H9 (cell line): ENCODE data around the gene OAS1. TPM values are rescaled to one million over a fixed set of nuclear protein-coding genes. Genes with fewer than 3 reads are reported as not detected.

ENCODE experiments used
- DNase-seq: peaks from one replicate; pipeline ENCODE4 v3.0.0-alpha.2; 2017
- H2AFZ ChIP-seq: one replicate; pipeline ENCODE4 v1.6.1; 2013; ENCODE audit warnings: mild to moderate bottlenecking, low read length, control low read depth, moderate library complexity
- H2AK5ac ChIP-seq: 2 replicates; pipeline ENCODE4 v1.6.1; 2013; ENCODE audit warnings: low read length, control low read depth, mixed read lengths; ENCODE audit not compliant: insufficient read length
- H2BK120ac ChIP-seq: one replicate; pipeline ENCODE4 v1.6.1; 2013; ENCODE audit warnings: low read depth, mild to moderate bottlenecking, low read length, control low read depth, inconsistent platforms; ENCODE audit not compliant: poor library complexity, severe bottlenecking
- H2BK12ac ChIP-seq: 2 replicates; pipeline ENCODE4 v1.6.1; 2013; ENCODE audit warnings: low read length, control low read depth, mixed read lengths, low read depth; ENCODE audit not compliant: insufficient read length
- H2BK15ac ChIP-seq: 2 replicates; pipeline ENCODE4 v1.6.1; 2013; ENCODE audit warnings: low read depth, low read length, control low read depth
- H2BK20ac ChIP-seq: one replicate; pipeline ENCODE4 v1.6.1; 2013; ENCODE audit warnings: low read depth, mild to moderate bottlenecking, low read length, control low read depth, inconsistent platforms; ENCODE audit not compliant: poor library complexity, severe bottlenecking
- H2BK5ac ChIP-seq: 2 replicates; pipeline ENCODE4 v1.6.1; 2013; ENCODE audit warnings: low read length, control low read depth, mixed read lengths; ENCODE audit not compliant: insufficient read length
- H3K14ac ChIP-seq: 2 replicates; pipeline ENCODE4 v1.6.1; 2013; ENCODE audit warnings: low read length, control low read depth; ENCODE audit not compliant: insufficient read depth
- H3K18ac ChIP-seq: 2 replicates; pipeline ENCODE4 v1.6.1; 2013; ENCODE audit warnings: low read depth, mild to moderate bottlenecking, mixed read lengths, low read length, control low read depth; ENCODE audit not compliant: insufficient read length
- H3K23ac ChIP-seq: 2 replicates; pipeline ENCODE4 v1.6.1; 2013; ENCODE audit warnings: low read length, control low read depth, mixed read lengths, low read depth; ENCODE audit not compliant: insufficient read length
- H3K23me2 ChIP-seq: 2 replicates; pipeline ENCODE4 v1.6.1; 2013; ENCODE audit warnings: low read depth, mild to moderate bottlenecking, mixed read lengths, low read length, control low read depth; ENCODE audit not compliant: insufficient read length, poor library complexity, severe bottlenecking
- H3K27ac ChIP-seq: 2 replicates; pipeline ENCODE4 v1.5.1; 2013; ENCODE audit warnings: low read length, control low read depth, mixed read lengths, low read depth; ENCODE audit not compliant: insufficient read length
- H3K27me3 ChIP-seq: 2 replicates; pipeline ENCODE4 v1.6.1; 2013; ENCODE audit warnings: low read length, control low read depth, inconsistent platforms; ENCODE audit not compliant: insufficient read depth
- H3K4ac ChIP-seq: 2 replicates; pipeline ENCODE4 v1.6.1; 2013; ENCODE audit warnings: low read depth, mild to moderate bottlenecking, control low read depth, inconsistent platforms, low read length, moderate library complexity
- H3K4me1 ChIP-seq: 2 replicates; pipeline ENCODE4 v1.6.1; 2013; ENCODE audit warnings: low read length, control low read depth, inconsistent platforms; ENCODE audit not compliant: insufficient read depth
- H3K4me2 ChIP-seq: 2 replicates; pipeline ENCODE4 v1.6.1; 2013; ENCODE audit warnings: low read length, control low read depth, mixed read lengths; ENCODE audit not compliant: insufficient read length, insufficient read depth
- H3K56ac ChIP-seq: 2 replicates; pipeline ENCODE4 v1.6.1; 2013; ENCODE audit warnings: low read depth, mild to moderate bottlenecking, mixed read lengths, low read length, control low read depth; ENCODE audit not compliant: insufficient read length
- H3K79me1 ChIP-seq: 2 replicates; pipeline ENCODE4 v1.6.1; 2013; ENCODE audit warnings: low read depth, mild to moderate bottlenecking, moderate library complexity, low read length, control low read depth, inconsistent platforms; ENCODE audit not compliant: insufficient read depth, poor library complexity, severe bottlenecking
- H3K79me2 ChIP-seq: 2 replicates; pipeline ENCODE4 v1.6.1; 2013; ENCODE audit warnings: low read length, control low read depth, inconsistent platforms; ENCODE audit not compliant: insufficient read depth
- H3K9ac ChIP-seq: 2 replicates; pipeline ENCODE4 v1.6.1; 2013; ENCODE audit warnings: low read length, control low read depth, mixed read lengths; ENCODE audit not compliant: insufficient read length; ENCODE audit errors: extremely low read depth
- H3K9me3 ChIP-seq: one replicate; pipeline ENCODE4 v1.6.1; 2013; ENCODE audit warnings: low read depth, low read length, inconsistent platforms; ENCODE audit not compliant: control insufficient read depth
- H3T11ph ChIP-seq: one replicate; pipeline ENCODE4 v1.6.1; 2013; ENCODE audit warnings: mild to moderate bottlenecking, low read length, control low read depth, inconsistent platforms
- H4K20me1 ChIP-seq: one replicate; pipeline ENCODE4 v1.6.1; 2013; ENCODE audit not compliant: control insufficient read depth, insufficient read length, insufficient read depth
- H4K5ac ChIP-seq: 2 replicates; pipeline ENCODE4 v1.6.1; 2013; ENCODE audit warnings: low read depth, mild to moderate bottlenecking, mixed read lengths, low read length, control low read depth; ENCODE audit not compliant: insufficient read length
- H4K8ac ChIP-seq: replicated peaks from 2 replicates; pipeline ENCODE4 v1.6.1; 2013; ENCODE audit warnings: low read length, control low read depth, mixed read lengths, low read depth; ENCODE audit not compliant: insufficient read length
- H4K91ac ChIP-seq: 2 replicates; pipeline ENCODE4 v1.6.1; 2013; ENCODE audit warnings: low read depth, mild to moderate bottlenecking, moderate library complexity, mixed read lengths, low read length, control low read depth; ENCODE audit not compliant: insufficient read length
- H3K27ac Mint-ChIP-seq, 3 experiments: 2 replicates in 2 of 3; 3 replicates in 1 of 3; pipeline ENCODE4 v1.8.0; 2020 to 2021; ENCODE audit warnings: mixed read lengths in 3 of 3, mild to moderate bottlenecking in 1 of 3, moderate library complexity in 1 of 3
- H3K27me3 Mint-ChIP-seq: 2 replicates; pipeline ENCODE4 v1.8.0; 2021; ENCODE audit warnings: low read depth, mild to moderate bottlenecking, moderate library complexity, mixed read lengths
- H3K36me3 Mint-ChIP-seq, 3 experiments: 2 replicates in 2 of 3; 3 replicates in 1 of 3; pipeline ENCODE4 v1.8.0; 2020 to 2021; ENCODE audit warnings: low read depth in 3 of 3, mixed read lengths in 3 of 3; ENCODE audit not compliant: insufficient read depth in 1 of 3
- H3K4me1 Mint-ChIP-seq, 2 experiments: 2 replicates each; pipeline ENCODE4 v1.8.0; 2020; ENCODE audit warnings: mixed read lengths in 2 of 2
- H3K4me3 Mint-ChIP-seq, 2 experiments: 2 replicates in 1 of 2; 3 replicates in 1 of 2; pipeline ENCODE4 v1.8.0; 2020 to 2021; ENCODE audit warnings: mild to moderate bottlenecking in 2 of 2, mixed read lengths in 2 of 2, moderate library complexity in 1 of 2
- H3K9me3 Mint-ChIP-seq, 2 experiments: 2 replicates in 1 of 2; 3 replicates in 1 of 2; pipeline ENCODE4 v1.8.0; 2020; ENCODE audit warnings: mild to moderate bottlenecking in 2 of 2, mixed read lengths in 2 of 2, moderate library complexity in 1 of 2
- CTCF ChIP-seq: fragments of 200-600 bp; sonication (generic); conservative IDR thresholded peaks from 3 replicates; pipeline ENCODE4 v1.8.0; 2021; ENCODE audit warnings: antibody characterized with exemption, mild to moderate bottlenecking
- WGBS: extraction: QIAGEN DNeasy Blood & Tissue Kit; methylation state at CpG from one replicate; pipeline ENCODE4 v1.1.7; 2013; ENCODE audit warnings: missing lambda C conversion rate, low lambda C conversion rate, mixed read lengths; ENCODE audit not compliant: insufficient read length; ENCODE audit errors: extremely low coverage; 5-methylcytosine and 5-hydroxymethylcytosine counted together
- total RNA-seq: library from RNA; stranded (reverse); gene quantifications from 2 replicates; pipeline ENCODE4 v1.2.1, GENCODE V29; 2021

Gene OAS1
- total RNA-seq, 1 experiment from 2014 or later: not detected

GRCh38 chr12:112877006-112877405 is 29.8 kb upstream of the OAS1 start:
- no peak overlapping the region for H3K9ac ChIP-seq
- H3K4ac ChIP-seq: no peak overlapping the region
- no peak overlapping the region for H2BK5ac ChIP-seq
- H4K20me1 ChIP-seq: no peaks in the 10 kb centered on the region
- no peaks in the 10 kb centered on the region for H3K9me3 ChIP-seq
- H4K91ac ChIP-seq: no peak overlapping the region
- no peaks in the 10 kb centered on the region for H3K79me2 ChIP-seq
- no peak overlapping the region for H2BK12ac ChIP-seq
- H3T11ph ChIP-seq: no peak overlapping the region
- no peaks in the 10 kb centered on the region for H3K4me1 ChIP-seq
- Mint-ChIP-seq H3K27ac (no peak overlapping the region), H3K36me3 (no peaks in the 10 kb centered on the region), H3K4me1 (peaks cover 6 to 9% of the 10 kb centered on the region in 2 experiments; a peak in 3 of 4 replicates), H3K4me3 (no peak overlapping the region), H3K9me3 (no peaks in the 10 kb centered on the region), H3K27me3 (peaks cover 13% of the 10 kb centered on the region; the same call in 1 of the 2 replicates)
- H2BK15ac ChIP-seq: no peak overlapping the region
- no peak for DNase-seq
- no peaks in the 10 kb centered on the region for H3K79me1 ChIP-seq
- H3K27ac ChIP-seq: no peak overlapping the region
- TF ChIP-seq CTCF: no peak
- H3K18ac ChIP-seq: no peak overlapping the region
- no CpG with 5 or more reads among the region's 4 CpGs for WGBS
- no peaks in the 10 kb centered on the region for H3K27me3 ChIP-seq
- no peak overlapping the region for H4K8ac ChIP-seq
- no peak overlapping the region for H2BK120ac ChIP-seq
- no peak overlapping the region for H2AFZ ChIP-seq
- H2AK5ac ChIP-seq: no peak overlapping the region
- no peak overlapping the region for H2BK20ac ChIP-seq
- no peak overlapping the region for H4K5ac ChIP-seq
- no peak overlapping the region for H3K23ac ChIP-seq
- H3K56ac ChIP-seq: no peak overlapping the region
- no peak overlapping the region for H3K4me2 ChIP-seq
- H3K23me2 ChIP-seq: no peaks in the 10 kb centered on the region
- H3K14ac ChIP-seq: no peak overlapping the region
